CD4-positive, CD25-positive, alpha-beta regulatory T cell (primary cell): ENCODE data around the gene OR2AT4. TPM values are rescaled to one million over a fixed set of nuclear protein-coding genes. Genes with fewer than 3 reads are reported as not detected.

Experiments used
- ATAC-seq, 2 donors: fragments of 150-1000 bp; cut with Tn5 transposase; one replicate each; pipeline ENCODE4 v1.10.0; 2021; ENCODE audit warnings: low read depth in 2 of 2, moderate number of reproducible peaks in 2 of 2, moderate library complexity in 1 of 2
- DNase-seq, 3 donors: peaks; one replicate each; pipeline versions ENCODE4 v3.0.0 to v3.0.0-alpha.2; 2012 to 2022; ENCODE audit warnings: mixed read lengths in 1 of 3
- H3K27ac ChIP-seq: one replicate; pipeline ENCODE4 v1.7.0; 2013; ENCODE audit warnings: mild to moderate bottlenecking, low read length; ENCODE audit not compliant: insufficient read depth, poor library complexity, severe bottlenecking
- H3K27me3 ChIP-seq: one replicate; pipeline ENCODE4 v1.7.0; 2013; ENCODE audit warnings: low read length; ENCODE audit not compliant: control insufficient read depth, insufficient read depth
- H3K36me3 ChIP-seq: one replicate; pipeline ENCODE4 v1.7.0; 2013; ENCODE audit warnings: mild to moderate bottlenecking, low read length, moderate library complexity; ENCODE audit not compliant: control insufficient read depth, insufficient read depth
- H3K4me1 ChIP-seq: 2 replicates; pipeline ENCODE4 v1.7.0; 2013; ENCODE audit warnings: mild to moderate bottlenecking, low read length; ENCODE audit not compliant: insufficient read depth, control insufficient read depth, poor library complexity, severe bottlenecking
- H3K4me3 ChIP-seq: one replicate; pipeline ENCODE4 v1.7.0; 2013; ENCODE audit warnings: low read depth, mild to moderate bottlenecking, low read length, moderate library complexity
- H3K9me3 ChIP-seq, 2 experiments: 1 replicate in 1 of 2; 2 replicates in 1 of 2; pipeline ENCODE4 v1.7.0; 2013; ENCODE audit warnings: low read length in 2 of 2, mild to moderate bottlenecking in 1 of 2, moderate library complexity in 1 of 2; ENCODE audit not compliant: control insufficient read depth in 2 of 2
- H3K27ac Mint-ChIP-seq, 3 donors: one replicate each; pipeline ENCODE4 v1.8.0; 2020 to 2022; ENCODE audit warnings: mild to moderate bottlenecking in 3 of 3, mixed read lengths in 3 of 3, moderate library complexity in 2 of 3
- H3K27me3 Mint-ChIP-seq: one replicate; pipeline ENCODE4 v1.8.0; 2022; ENCODE audit warnings: mild to moderate bottlenecking, mixed read lengths
- H3K36me3 Mint-ChIP-seq: one replicate; pipeline ENCODE4 v1.8.0; 2020; ENCODE audit warnings: mixed read lengths
- H3K4me1 Mint-ChIP-seq, 4 donors: one replicate each; pipeline ENCODE4 v1.8.0; 2020 to 2022; ENCODE audit warnings: mixed read lengths in 4 of 4, mild to moderate bottlenecking in 1 of 4
- H3K4me3 Mint-ChIP-seq, 4 donors: one replicate each; pipeline ENCODE4 v1.8.0; 2020 to 2022; ENCODE audit warnings: mild to moderate bottlenecking in 4 of 4, mixed read lengths in 4 of 4, moderate library complexity in 3 of 4
- H3K9me3 Mint-ChIP-seq, 7 donors: one replicate each; pipeline ENCODE4 v1.8.0; 2020 to 2022; ENCODE audit warnings: mixed read lengths in 7 of 7, mild to moderate bottlenecking in 3 of 7, moderate library complexity in 2 of 7
- polyA plus RNA-seq, 4 donors: library from polyadenylated mRNA; unstranded; fragments of 300-500 nt; fragmentation: Illumina TruSeq; gene quantifications; one replicate each; pipeline ENCODE4 v1.2.3, GENCODE V29; 2021
- total RNA-seq: library from RNA; stranded (reverse); gene quantifications from one replicate; pipeline ENCODE4 v1.2.3, GENCODE V29; 2022

The OR2AT4 gene
- total and polyA plus RNA-seq, 5 donors from 2014 or later = not detected

GRCh38 chr11:75077316-75077715 is 19.4 kb downstream of the OR2AT4 start:
- Mint-ChIP-seq H3K4me1 (no peaks in the 10 kb centered on the region), H3K27me3 (peaks cover 45% of the 10 kb centered on the region), H3K36me3 (no peaks in the 10 kb centered on the region), H3K27ac (no peak overlapping the region), H3K9me3 (no peaks in the 10 kb centered on the region), H3K4me3 (no peak overlapping the region)
- DNase-seq (no peak), ATAC-seq (no peak)
- no peaks in the 10 kb centered on the region for H3K36me3 ChIP-seq
- H3K27me3 ChIP-seq = peaks cover 6% of the 10 kb centered on the region
- no peaks in the 10 kb centered on the region for H3K9me3 ChIP-seq
- H3K4me1 ChIP-seq = no peaks in the 10 kb centered on the region
- H3K27ac ChIP-seq = no peak overlapping the region
- no peak overlapping the region for H3K4me3 ChIP-seq

GRCh38 chr11:75076671-75077070 is 20.0 kb downstream of the OR2AT4 start:
- Mint-ChIP-seq H3K27ac (no peak overlapping the region), H3K36me3 (no peaks in the 10 kb centered on the region), H3K4me1 (no peaks in the 10 kb centered on the region), H3K27me3 (peaks cover 46% of the 10 kb centered on the region), H3K9me3 (no peaks in the 10 kb centered on the region), H3K4me3 (no peak overlapping the region)
- Histone ChIP-seq H3K4me3 (no peak overlapping the region), H3K36me3 (no peaks in the 10 kb centered on the region), H3K27me3 (peaks cover 2% of the 10 kb centered on the region), H3K27ac (no peak overlapping the region), H3K4me1 (no peaks in the 10 kb centered on the region), H3K9me3 (no peaks in the 10 kb centered on the region)
- ATAC-seq (no peak), DNase-seq (no peak)

GRCh38 chr11:75073459-75074190 is 23.1 kb downstream of the OR2AT4 start:
- no peak for ATAC-seq
- Mint-ChIP-seq H3K27ac (no peak overlapping the region), H3K4me3 (no peak overlapping the region), H3K4me1 (no peaks in the 10 kb centered on the region), H3K36me3 (no peaks in the 10 kb centered on the region), H3K9me3 (peaks cover 0 to 3% (median 0%) of the 10 kb centered on the region in 7 donors), H3K27me3 (peaks cover 39% of the 10 kb centered on the region)
- Histone ChIP-seq H3K27ac (no peak overlapping the region), H3K9me3 (no peaks in the 10 kb centered on the region), H3K36me3 (no peaks in the 10 kb centered on the region), H3K4me1 (no peaks in the 10 kb centered on the region), H3K4me3 (no peak overlapping the region), H3K27me3 (peaks cover 11% of the 10 kb centered on the region)
- no peak for DNase-seq

DNA sequence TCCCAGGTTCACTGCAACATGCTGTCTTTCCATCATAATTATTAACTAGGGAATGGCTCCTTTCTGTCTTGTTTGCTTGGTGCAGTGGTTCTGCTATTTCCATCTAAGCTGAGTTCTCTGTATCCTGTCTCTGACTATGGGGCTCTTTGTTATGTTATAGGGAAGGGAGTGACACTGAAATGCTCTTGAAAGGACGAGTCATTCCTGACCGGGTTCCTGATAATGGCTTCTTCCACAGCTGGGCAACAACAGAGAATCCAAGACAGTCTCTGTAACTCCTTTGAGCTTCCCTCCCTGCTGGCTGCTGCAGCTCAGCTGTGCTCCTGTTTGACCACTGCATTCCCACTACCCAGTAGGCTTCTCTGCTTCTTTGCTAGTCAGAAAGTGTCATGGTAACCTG is 24.1 kb downstream of the OR2AT4 start:
- ATAC-seq (no peak), DNase-seq (no peak)
- no peaks in the 10 kb centered on the region for H3K36me3 ChIP-seq
- Mint-ChIP-seq H3K4me1 (no peaks in the 10 kb centered on the region), H3K4me3 (no peak overlapping the region), H3K27me3 (peaks cover 43% of the 10 kb centered on the region), H3K9me3 (peaks cover 0 to 7% (median 0%) of the 10 kb centered on the region in 7 donors), H3K36me3 (no peaks in the 10 kb centered on the region), H3K27ac (no peak overlapping the region)
- no peaks in the 10 kb centered on the region for H3K9me3 ChIP-seq
- H3K4me3 ChIP-seq = no peak overlapping the region
- H3K4me1 ChIP-seq = no peaks in the 10 kb centered on the region
- H3K27me3 ChIP-seq = peaks cover 11% of the 10 kb centered on the region
- no peak overlapping the region for H3K27ac ChIP-seq

GRCh38 chr11:75069473-75069872 is 27.2 kb downstream of the OR2AT4 start:
- Histone ChIP-seq H3K36me3 (no peaks in the 10 kb centered on the region), H3K9me3 (no peaks in the 10 kb centered on the region), H3K4me1 (no peaks in the 10 kb centered on the region), H3K27ac (no peak overlapping the region), H3K4me3 (no peak overlapping the region), H3K27me3 (peaks cover 14% of the 10 kb centered on the region)
- H3K9me3 Mint-ChIP-seq = peaks cover 0 to 7% (median 0%) of the 10 kb centered on the region in 7 donors
- no peaks in the 10 kb centered on the region for H3K36me3 Mint-ChIP-seq
- DNase-seq (no peak), ATAC-seq (no peak)
- no peaks in the 10 kb centered on the region for H3K4me1 Mint-ChIP-seq
- peaks cover 39% of the 10 kb centered on the region for H3K27me3 Mint-ChIP-seq
- H3K4me3 Mint-ChIP-seq = no peak overlapping the region
- no peak overlapping the region for H3K27ac Mint-ChIP-seq

- Histone ChIP-seq H3K9me3 (no peaks in the 10 kb centered on the region), H3K4me1 (no peaks in the 10 kb centered on the region), H3K27ac (no peak overlapping the region), H3K27me3 (peaks cover 14% of the 10 kb centered on the region), H3K36me3 (no peaks in the 10 kb centered on the region), H3K4me3 (no peak overlapping the region)
- no peak for ATAC-seq
- Mint-ChIP-seq H3K27me3 (peaks cover 39% of the 10 kb centered on the region), H3K4me3 (no peak overlapping the region), H3K27ac (no peak overlapping the region), H3K4me1 (peaks cover 0 to under 1% (median 0%) of the 10 kb centered on the region in 4 donors), H3K36me3 (no peaks in the 10 kb centered on the region), H3K9me3 (peaks cover 0 to 7% (median 0%) of the 10 kb centered on the region in 7 donors)
- no peak for DNase-seq
Measured at GRCh38 chr11:75068993-75069392, 27.7 kb downstream of the OR2AT4 start.

GRCh38 chr11:75068559-75068958 is 28.1 kb downstream of the OR2AT4 start:
- Mint-ChIP-seq H3K27me3 (peaks cover 43% of the 10 kb centered on the region), H3K36me3 (no peaks in the 10 kb centered on the region), H3K4me1 (peaks cover 0 to 4% (median 0%) of the 10 kb centered on the region in 4 donors), H3K9me3 (peaks cover 0 to 7% (median 0%) of the 10 kb centered on the region in 7 donors), H3K27ac (no peak overlapping the region), H3K4me3 (no peak overlapping the region)
- H3K27me3 ChIP-seq = peaks cover 14% of the 10 kb centered on the region
- DNase-seq (no peak), ATAC-seq (no peak)
- H3K4me3 ChIP-seq = no peak overlapping the region
- H3K36me3 ChIP-seq = no peaks in the 10 kb centered on the region
- H3K4me1 ChIP-seq = no peaks in the 10 kb centered on the region
- H3K9me3 ChIP-seq = no peaks in the 10 kb centered on the region
- H3K27ac ChIP-seq = no peak overlapping the region

DNA sequence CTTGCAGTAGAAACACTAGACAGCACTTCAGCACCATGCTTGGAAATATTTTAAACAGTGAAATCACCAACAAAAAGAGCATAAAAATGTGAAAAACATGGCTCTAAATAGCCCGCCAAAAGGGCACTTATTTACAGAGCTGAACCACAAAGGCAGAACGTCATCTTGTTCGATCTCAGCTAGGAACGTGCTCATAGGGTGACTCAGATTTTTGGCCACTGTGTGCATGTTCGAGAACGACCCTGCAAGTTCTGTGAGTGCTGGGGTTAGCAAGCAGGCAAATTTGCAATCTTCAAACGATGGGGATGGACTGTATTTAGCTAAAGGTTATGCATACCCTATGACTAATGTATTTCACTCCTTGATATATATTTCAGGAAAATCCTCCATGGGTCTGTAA is 30.6 kb downstream of the OR2AT4 start:
- H3K9me3 Mint-ChIP-seq = peaks cover 0 to 7% (median 0%) of the 10 kb centered on the region in 7 donors
- H3K4me1 Mint-ChIP-seq = peaks cover 0 to 4% (median 0%) of the 10 kb centered on the region in 4 donors
- H3K9me3 ChIP-seq = no peaks in the 10 kb centered on the region
- DNase-seq (no peak), ATAC-seq (no peak)
- H3K4me3 ChIP-seq = no peak overlapping the region
- no peaks in the 10 kb centered on the region for H3K36me3 ChIP-seq
- no peaks in the 10 kb centered on the region for H3K36me3 Mint-ChIP-seq
- no peak overlapping the region for H3K27ac Mint-ChIP-seq
- no peak overlapping the region for H3K4me3 Mint-ChIP-seq
- H3K27me3 ChIP-seq = peaks cover 13% of the 10 kb centered on the region
- H3K27ac ChIP-seq = no peak overlapping the region
- H3K27me3 Mint-ChIP-seq = peaks cover 29% of the 10 kb centered on the region
- H3K4me1 ChIP-seq = no peaks in the 10 kb centered on the region
